NCI-H1048 (cell line): ENCODE results near the gene ATAT1.

Experiments used
- DNase-seq: peaks from one replicate; lab custom pipeline; 2025; lab: John Stamatoyannopoulos, UW

ATAT1 gene

GRCh38 chr6:30626484-30627366 is at the start of gene ATAT1:
TSS of gene ATAT1 (plus strand) at chr6:30626874.
- peak; percentile 57 for DNase-seq

DNA sequence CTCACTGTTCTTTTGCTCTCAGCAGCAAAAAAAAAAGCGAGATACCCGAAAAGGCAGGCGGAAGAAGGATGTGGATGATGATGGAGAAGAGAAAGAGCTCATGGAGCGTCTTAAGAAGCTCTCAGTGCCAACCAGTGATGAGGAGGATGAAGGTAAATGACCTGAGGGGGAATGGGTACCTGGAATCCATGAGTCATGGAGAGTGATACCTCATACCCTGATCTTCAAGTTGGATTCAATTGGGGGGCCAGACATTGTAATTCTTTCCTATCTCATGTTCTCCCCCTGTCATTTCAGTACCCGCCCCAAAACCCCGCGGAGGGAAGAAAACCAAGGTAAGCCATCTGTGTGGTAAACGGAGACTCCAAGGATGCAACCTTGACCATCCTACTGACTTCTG is 48.6 kb upstream of the ATAT1 start:
- no peak for DNase-seq

GRCh38 chr6:30583921-30584320 is 42.8 kb upstream of the ATAT1 start:
- no peak for DNase-seq

- no peak for DNase-seq
Measured at GRCh38 chr6:30589754-30590358, 36.8 kb upstream of the ATAT1 start.

- no peak for DNase-seq
Measured at GRCh38 chr6:30590509-30590908, 36.2 kb upstream of the ATAT1 start.

GRCh38 chr6:30591008-30591407 is 35.7 kb upstream of the ATAT1 start:
- no peak for DNase-seq

DNA sequence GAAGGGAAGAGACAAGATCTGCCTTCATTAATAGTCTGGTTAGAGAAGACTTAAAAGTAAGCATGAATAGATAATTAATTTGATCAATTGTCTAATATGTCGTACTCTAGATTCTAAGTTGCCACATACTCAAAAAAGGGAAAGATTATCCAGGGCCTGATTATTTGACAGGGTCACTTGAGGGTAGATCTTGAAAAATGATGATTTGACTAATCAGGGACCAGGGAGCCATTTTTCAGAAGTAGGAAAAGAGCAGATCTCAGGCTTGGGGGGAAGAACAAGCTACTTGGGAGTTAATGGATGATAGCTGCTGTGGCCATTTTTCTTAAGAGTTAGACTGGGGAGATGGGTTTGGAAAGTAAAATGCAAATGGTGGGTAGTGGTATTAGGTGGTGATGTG is 34.4 kb upstream of the ATAT1 start:
- DNase-seq, result no peak

- DNase-seq, result peak; percentile 38
Measured at GRCh38 chr6:30597315-30598144, 29.1 kb upstream of the ATAT1 start.

DNA sequence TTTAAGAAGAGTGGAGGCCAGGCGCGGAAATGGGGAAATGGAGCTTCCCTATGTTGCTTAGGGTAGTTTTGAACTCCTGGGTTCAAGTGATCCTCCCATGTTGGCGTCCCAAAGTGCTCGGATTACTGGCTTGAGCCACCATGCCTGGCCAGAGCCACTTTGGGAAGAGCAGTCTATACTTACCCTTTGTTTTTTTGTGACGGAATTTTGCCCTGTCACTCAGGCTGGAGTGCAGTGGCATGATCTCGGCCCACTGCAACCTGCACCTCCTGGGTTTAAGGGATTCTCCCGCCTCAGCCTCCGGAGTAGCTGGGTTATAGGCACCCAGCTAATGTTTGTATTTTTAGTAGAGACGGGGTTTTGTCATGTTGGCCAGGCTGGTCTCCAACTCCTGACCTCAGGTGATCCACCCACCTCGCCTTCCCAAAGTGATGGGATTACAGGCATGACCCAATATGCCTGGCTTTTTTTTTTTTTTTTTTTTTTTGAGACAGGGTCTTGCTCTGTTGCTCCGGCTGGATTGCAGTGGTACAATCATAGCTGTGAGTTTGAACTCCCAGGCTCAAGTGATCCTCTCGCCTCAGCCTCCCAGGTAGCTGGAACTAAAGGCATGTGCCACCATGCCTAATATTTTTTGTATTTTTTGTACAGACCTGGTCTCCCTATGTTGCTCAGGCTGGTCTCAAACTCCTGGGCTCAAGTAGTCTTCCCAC is 27.6 kb upstream of the ATAT1 start:
- DNase-seq, result no peak

- no peak for DNase-seq
Measured at GRCh38 chr6:30599625-30600324, 26.9 kb upstream of the ATAT1 start.

GRCh38 chr6:30600451-30600961 is 26.2 kb upstream of the ATAT1 start:
- no peak for DNase-seq

- no peak for DNase-seq
Measured at GRCh38 chr6:30601436-30601814, 25.2 kb upstream of the ATAT1 start.

DNA sequence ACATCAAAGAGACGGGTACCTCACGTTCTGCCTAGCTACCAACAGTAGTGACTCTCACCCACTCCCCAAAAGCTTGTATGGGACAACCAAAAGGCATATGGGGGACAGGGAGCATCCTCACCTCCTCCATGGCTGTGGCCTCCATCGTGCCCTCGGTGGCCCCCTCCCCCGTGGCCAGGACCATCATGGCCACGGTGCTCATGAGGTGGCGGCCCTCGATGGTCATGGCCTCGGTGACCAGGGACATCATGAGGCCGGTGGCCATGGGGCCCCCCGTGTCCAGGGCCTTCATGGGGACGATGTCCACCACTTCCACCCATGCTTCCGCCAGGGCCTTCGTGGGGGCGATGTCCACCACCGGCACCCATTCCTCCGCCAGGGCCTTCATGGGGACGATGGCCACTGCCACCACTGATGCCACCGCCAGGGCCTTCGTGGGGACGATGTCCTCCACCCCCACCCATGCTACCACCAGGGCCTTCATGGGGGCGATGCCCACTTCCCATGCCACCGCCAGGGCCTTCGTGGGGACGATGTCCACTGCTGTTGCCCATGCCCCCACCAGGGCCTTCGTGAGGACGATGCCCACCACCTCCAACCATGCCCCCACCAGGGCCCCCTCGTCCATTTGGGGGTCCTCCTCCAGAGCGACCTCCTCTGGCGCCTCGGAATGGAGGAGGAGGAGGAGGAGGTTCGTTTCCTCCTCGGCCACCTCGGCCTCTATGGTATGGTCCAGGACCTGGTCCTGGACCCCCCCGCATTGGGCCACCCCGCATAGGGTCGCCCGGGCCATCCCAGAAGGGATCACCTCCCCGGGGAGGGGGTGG is 24.6 kb upstream of the ATAT1 start:
- DNase-seq, result no peak

DNA sequence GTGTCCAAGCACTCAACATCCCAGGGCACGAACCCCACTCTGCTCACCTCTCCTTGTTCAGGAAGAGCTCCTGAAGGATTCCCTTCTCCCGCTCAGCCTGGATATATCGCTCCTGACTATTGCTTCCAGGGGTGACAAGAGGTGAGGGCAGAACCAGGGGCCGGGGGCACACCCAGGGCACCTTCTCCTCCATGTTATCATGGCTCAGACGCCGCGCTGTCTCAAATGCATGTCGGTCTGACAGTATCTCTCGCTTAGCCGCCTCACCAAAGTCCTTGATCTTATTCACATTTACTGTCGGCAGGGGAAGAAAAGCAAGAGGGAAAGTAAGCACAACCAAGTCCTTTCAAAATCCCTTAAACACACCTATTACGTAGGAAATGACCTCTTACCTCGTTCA is 22.7 kb upstream of the ATAT1 start:
- no peak for DNase-seq

- DNase-seq, result no peak
Measured at GRCh38 chr6:30610065-30610464, 16.6 kb upstream of the ATAT1 start.

- DNase-seq, result no peak
Measured at GRCh38 chr6:30611150-30611855, 15.4 kb upstream of the ATAT1 start.

GRCh38 chr6:30611856-30612194 is 14.8 kb upstream of the ATAT1 start:
- no peak for DNase-seq

GRCh38 chr6:30612213-30612612 is 14.5 kb upstream of the ATAT1 start:
- DNase-seq, result no peak

DNA sequence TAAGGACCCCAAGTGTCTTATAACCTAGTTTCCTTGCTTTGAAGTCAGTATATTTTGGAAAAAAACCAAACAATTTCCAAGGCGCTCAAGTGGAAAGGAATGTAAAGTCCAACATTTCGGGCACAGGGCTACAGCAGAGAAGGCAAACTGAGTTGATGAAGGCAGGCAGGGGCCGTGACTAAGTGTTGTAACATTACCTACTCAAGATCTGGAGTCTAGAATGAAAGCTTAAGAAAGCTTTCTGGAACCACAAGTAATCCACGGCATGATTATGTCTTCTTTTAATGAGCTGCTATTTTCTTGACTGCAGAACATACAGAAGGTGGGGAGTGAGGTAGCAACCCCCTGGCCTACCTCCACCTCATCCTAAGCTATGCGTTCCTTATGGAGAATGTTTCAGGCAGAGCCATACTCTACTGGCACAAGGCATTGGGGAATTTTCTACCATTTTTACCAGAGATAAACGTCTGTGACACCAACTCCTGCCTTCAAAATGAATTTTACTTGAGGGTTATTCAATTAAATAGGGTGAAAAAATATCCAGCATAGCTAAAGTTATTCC is 13.9 kb upstream of the ATAT1 start:
- no peak for DNase-seq
